Tibial nerve (tissue), 4 donors: ENCODE results near the gene PNPLA7. TPM values are rescaled to one million over a fixed set of nuclear protein-coding genes. Genes with fewer than 3 reads are reported as not detected.
"Not testable (repeated sequence)": the region's sequence is repeated elsewhere in the genome, so short reads cannot be mapped to it uniquely, and the experiment has no call there.

ENCODE experiments used
- DNase-seq, 2 donors: peaks; one replicate each; pipeline ENCODE4 v3.0.0-alpha.2; 2019; ENCODE audit warnings: low spot score in 2 of 2
- H3K27ac ChIP-seq, 4 donors: fragments of 200-600 bp; sonication (generic) in 3 of 4; one replicate each; pipeline ENCODE4 v1.5.1; 2017 to 2019; ENCODE audit warnings: mild to moderate bottlenecking in 1 of 4
- H3K27me3 ChIP-seq, 2 donors: fragments of 200-600 bp; sonication (generic) in 1 of 2; one replicate each; pipeline versions ENCODE4 v1.5.1 to v1.6.0; 2017 to 2019
- H3K36me3 ChIP-seq, 3 donors: fragments of 200-600 bp; sonication (generic); one replicate each; pipeline ENCODE4 v1.5.1; 2018 to 2019
- H3K4me1 ChIP-seq, 4 donors: fragments of 200-600 bp; sonication (generic) in 3 of 4; one replicate each; pipeline ENCODE4 v1.5.1; 2017 to 2019
- H3K4me3 ChIP-seq, 4 donors: fragments of 200-600 bp; sonication (generic) in 3 of 4; one replicate each; pipeline ENCODE4 v1.5.1; 2017 to 2019; ENCODE audit warnings: mild to moderate bottlenecking in 1 of 4, moderate library complexity in 1 of 4
- H3K9me3 ChIP-seq, 4 donors: fragments of 200-600 bp; sonication (generic) in 3 of 4; one replicate each; pipeline ENCODE4 v1.5.1; 2017 to 2019
- CTCF ChIP-seq, 5 experiments: fragments of 200-600 bp in 3 of 5; fragments of 450-650 bp in 2 of 5; sonication (generic) in 3 of 5; IDR thresholded peaks; one replicate each; pipeline ENCODE4 v1.5.1; 2016 to 2019; ENCODE audit warnings: antibody characterized with exemption in 5 of 5, mild to moderate bottlenecking in 3 of 5, moderate library complexity in 2 of 5
- EP300 ChIP-seq, 2 donors: sonication (generic); formaldehyde crosslinking; IDR thresholded peaks; one replicate each; pipeline ENCODE4 v1.6.1; 2017; ENCODE audit warnings: antibody characterized with exemption in 2 of 2, mild to moderate bottlenecking in 1 of 2
- POLR2A ChIP-seq, 2 donors: fragments of 450-650 bp; IDR thresholded peaks; one replicate each; pipeline ENCODE4 v1.6.1; 2017; ENCODE audit warnings: antibody characterized with exemption in 2 of 2, mild to moderate bottlenecking in 2 of 2, moderate library complexity in 2 of 2
- WGBS, 2 donors: methylation state at CpG; one replicate each; pipeline ENCODE4 v1.1.5; 2018; 5-methylcytosine and 5-hydroxymethylcytosine counted together
- total RNA-seq, 4 donors: library from RNA; depleted of rRNA; stranded (reverse); fragments of >200 nt; gene quantifications; one replicate each; pipeline ENCODE4 v1.1.0, GENCODE V29; 2016

The PNPLA7 gene
- total RNA-seq, 4 donors from 2014 or later = 12.0 to 25.2 (median 18.7) TPM

- H3K4me1 ChIP-seq = peaks cover 0 to 47% (median 30%) of the 10 kb centered on the region in 4 donors
- H3K27ac ChIP-seq = peak overlapping the region in 3 of 4 donors; percentile 45 to 66 (median 52)
- H3K4me3 ChIP-seq = peak overlapping the region in 2 of 4 donors; percentile 40 to 47
- WGBS, 2 donors = 82 to 91% methylated on average over 28 to 32 of the region's 43 CpGs
- TF ChIP-seq POLR2A (IDR thresholded peaks at IDR 0.05) (no peak), EP300 (IDR thresholded peaks at IDR 0.05) (no peak), CTCF (IDR thresholded peaks at IDR 0.05) (no peak)
- no peak for DNase-seq
- H3K36me3 ChIP-seq = peaks cover 2 to 68% (median 4%) of the 10 kb centered on the region in 3 donors
- no peaks in the 10 kb centered on the region for H3K27me3 ChIP-seq
- no peaks in the 10 kb centered on the region for H3K9me3 ChIP-seq
These were observed 97.2 kb downstream of the PNPLA7 start for GRCh38 chr9:137452761-137453642.

- no peak for TF ChIP-seq EP300 (IDR thresholded peaks at IDR 0.05)
- TF ChIP-seq CTCF (IDR thresholded peaks at IDR 0.05) = no peak
- TF ChIP-seq POLR2A (IDR thresholded peaks at IDR 0.05) = no peak
- Histone ChIP-seq H3K9me3 (no peaks in the 10 kb centered on the region), H3K27ac (no peak overlapping the region), H3K27me3 (no peaks in the 10 kb centered on the region), H3K4me3 (no peak overlapping the region), H3K4me1 (peaks cover 0 to 40% (median 28%) of the 10 kb centered on the region in 4 donors), H3K36me3 (peaks cover 2 to 65% (median 4%) of the 10 kb centered on the region in 3 donors)
- no peak for DNase-seq
- 90 to 94% methylated on average over 15 to 17 of the region's 17 CpGs for WGBS, 2 donors
These were observed 98.0 kb downstream of the PNPLA7 start for GRCh38 chr9:137452006-137452760.

- Histone ChIP-seq H3K36me3 (peaks cover 0 to 57% (median 2%) of the 10 kb centered on the region in 3 donors), H3K4me1 (peaks cover 0 to 40% (median 28%) of the 10 kb centered on the region in 4 donors)
- not testable (repeated sequence) for H3K27ac ChIP-seq, H3K27me3 ChIP-seq, H3K4me3 ChIP-seq, H3K9me3 ChIP-seq, DNase-seq
- WGBS, 2 donors = 74 to 94% methylated on average over 6 to 7 of the region's 31 CpGs
These were observed 98.8 kb downstream of the PNPLA7 start for GRCh38 chr9:137451264-137452005.

- Histone ChIP-seq H3K36me3 (peaks cover 0 to 51% (median 2%) of the 10 kb centered on the region in 3 donors), H3K4me1 (peaks cover 0 to 40% (median 27%) of the 10 kb centered on the region in 4 donors)
- not testable (repeated sequence) for DNase-seq, H3K9me3 ChIP-seq, H3K27ac ChIP-seq, H3K27me3 ChIP-seq, H3K4me3 ChIP-seq
- WGBS, 2 donors = 81 to 83% methylated on average over 17 to 21 of the region's 24 CpGs
These were observed 99.5 kb downstream of the PNPLA7 start for GRCh38 chr9:137450539-137451222.

- Histone ChIP-seq H3K9me3 (no peaks in the 10 kb centered on the region), H3K4me1 (peaks cover 0 to 40% (median 23%) of the 10 kb centered on the region in 4 donors), H3K27me3 (no peaks in the 10 kb centered on the region), H3K27ac (no peak overlapping the region), H3K4me3 (no peak overlapping the region), H3K36me3 (peaks cover 0 to 44% (median 2%) of the 10 kb centered on the region in 3 donors)
- WGBS, 2 donors = 79 to 85% methylated on average over 17 to 18 of the region's 18 CpGs
- TF ChIP-seq POLR2A (IDR thresholded peaks at IDR 0.05) = no peak
- no peak for TF ChIP-seq EP300 (IDR thresholded peaks at IDR 0.05)
- no peak for TF ChIP-seq CTCF (IDR thresholded peaks at IDR 0.05)
- DNase-seq = no peak
These were observed 100.2 kb downstream of the PNPLA7 start for GRCh38 chr9:137449931-137450538.
